ENCODE results near the gene ANK3.

ANK3 gene

DNA sequence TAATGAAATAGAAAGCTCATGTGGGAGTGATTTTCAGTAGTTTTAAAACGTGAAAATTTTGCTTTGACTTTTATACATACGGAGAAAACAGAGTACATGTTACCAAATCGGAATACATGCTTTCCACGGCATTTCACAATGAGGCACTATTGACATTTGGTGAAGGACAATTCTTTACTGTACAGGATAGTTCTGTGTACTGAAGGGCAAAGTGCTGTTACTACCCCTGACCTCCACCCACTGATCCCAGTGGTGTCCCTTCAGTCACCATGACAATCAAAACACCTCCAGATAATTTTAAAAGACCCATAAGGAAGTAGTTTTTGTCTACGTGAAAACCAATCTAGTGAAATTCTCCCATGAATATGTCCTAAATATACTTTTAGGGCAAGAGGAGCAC lies 33.1 kb upstream of the ANK3 start:
- Mint-ChIP-seq H3K9me3 (no peaks in the 10 kb centered on the region), H3K4me3 (no peak overlapping the region), H3K36me3 (no peaks in the 10 kb centered on the region), H3K4me1 (no peaks in the 10 kb centered on the region), H3K27me3 (no peaks in the 10 kb centered on the region), H3K27ac (no peak overlapping the region)
- CTCF ChIA-PET, result no interaction called here
- DNase-seq, result no peak

DNA sequence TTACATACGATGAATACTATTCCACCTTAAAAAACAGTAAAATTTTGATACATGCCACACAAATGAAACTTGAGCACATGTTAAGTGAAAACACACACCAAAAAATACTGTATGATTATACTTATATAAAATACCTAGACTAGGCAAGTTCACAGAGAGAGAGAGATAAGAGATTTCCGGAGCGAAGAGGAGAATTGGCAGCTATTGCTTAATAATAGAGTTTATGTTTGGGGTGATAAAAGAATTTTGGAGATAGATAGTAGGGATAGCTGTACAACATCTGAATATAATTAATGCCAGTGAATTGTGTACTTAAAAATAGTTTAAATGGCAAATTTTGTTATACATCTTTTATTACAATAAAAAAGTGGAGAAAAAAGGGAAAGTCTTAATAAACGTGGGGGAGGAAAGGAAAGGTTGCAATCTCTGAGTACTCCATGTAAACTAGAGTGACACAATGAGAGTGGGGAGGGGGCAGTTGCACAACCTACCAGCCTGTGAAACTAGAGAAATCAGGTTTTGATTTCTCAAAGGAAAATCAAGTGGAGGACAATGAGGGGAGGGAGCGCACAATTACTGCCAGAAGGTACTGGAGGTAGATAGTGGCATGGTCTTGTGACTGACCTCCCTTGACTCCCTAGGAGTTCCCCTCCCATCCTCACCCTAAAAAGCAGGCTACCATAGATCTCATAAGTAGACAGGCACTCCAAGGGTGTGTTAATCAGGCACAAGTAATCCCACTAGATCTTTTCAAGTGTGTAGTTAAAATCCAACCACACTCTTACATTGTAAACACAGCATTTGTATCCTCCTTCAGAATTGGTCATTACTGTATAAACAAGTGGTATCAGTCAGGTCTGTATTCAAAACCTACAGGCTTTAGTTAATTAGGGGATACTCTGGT lies 31.6 kb upstream of the ANK3 start:
- CTCF ChIA-PET, result no interaction called here
- Mint-ChIP-seq H3K4me1 (no peaks in the 10 kb centered on the region), H3K4me3 (no peak overlapping the region), H3K27me3 (no peaks in the 10 kb centered on the region), H3K36me3 (no peaks in the 10 kb centered on the region), H3K9me3 (no peaks in the 10 kb centered on the region), H3K27ac (no peak overlapping the region)
- no peak for DNase-seq

DNA sequence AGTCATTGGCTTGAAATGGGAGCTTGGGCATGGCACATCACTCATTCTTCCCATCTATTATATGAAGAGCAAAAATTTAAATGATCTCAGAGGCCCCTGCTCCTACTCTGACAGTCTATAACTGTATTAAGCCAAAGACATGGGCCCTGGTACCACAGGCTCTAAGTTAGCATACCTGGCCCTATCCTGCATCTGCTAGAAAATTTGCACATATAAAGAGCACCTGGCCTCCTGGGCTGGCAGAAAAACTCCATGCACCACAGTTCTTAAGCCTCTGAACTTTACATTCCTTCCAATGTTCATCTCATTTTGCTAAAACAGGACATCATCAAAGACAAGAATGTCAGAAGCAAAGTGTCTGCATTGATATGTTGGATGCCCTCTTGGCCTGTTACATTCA lies 29.6 kb upstream of the ANK3 start:
- Mint-ChIP-seq H3K27me3 (no peaks in the 10 kb centered on the region), H3K27ac (no peak overlapping the region)
- CTCF ChIA-PET, result no interaction called here

DNA sequence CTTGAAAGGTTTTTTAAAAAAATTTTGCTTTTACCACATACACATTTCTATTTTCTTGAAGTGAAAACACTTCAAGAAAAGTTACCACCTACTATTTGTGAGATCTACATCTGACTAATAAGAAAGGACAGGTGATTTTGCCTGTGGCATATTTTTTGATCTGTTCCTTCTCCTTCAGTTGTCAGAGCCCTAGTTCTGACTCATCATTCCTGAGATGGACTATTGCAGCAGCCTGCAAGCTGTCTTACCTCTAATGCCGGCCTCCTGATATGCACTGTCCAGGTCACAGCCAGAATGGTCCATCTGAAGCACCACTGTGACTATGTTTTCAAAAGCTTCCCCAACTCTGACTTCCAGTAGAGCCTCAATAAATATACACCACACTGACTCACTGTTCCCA lies 28.2 kb upstream of the ANK3 start:
- Mint-ChIP-seq H3K36me3 (no peaks in the 10 kb centered on the region), H3K9me3 (no peaks in the 10 kb centered on the region), H3K4me3 (no peak overlapping the region), H3K27me3 (no peaks in the 10 kb centered on the region), H3K27ac (no peak overlapping the region), H3K4me1 (no peaks in the 10 kb centered on the region)
- DNase-seq, result no peak
- CTCF ChIA-PET, result no interaction called here

More for the DNA sequence above, 29.6 kb upstream of the ANK3 start:
- no peaks in the 10 kb centered on the region for H3K36me3 Mint-ChIP-seq
- no peak for DNase-seq
- H3K9me3 Mint-ChIP-seq, result no peaks in the 10 kb centered on the region
- H3K4me1 Mint-ChIP-seq, result no peaks in the 10 kb centered on the region
- no peak overlapping the region for H3K4me3 Mint-ChIP-seq

DNA sequence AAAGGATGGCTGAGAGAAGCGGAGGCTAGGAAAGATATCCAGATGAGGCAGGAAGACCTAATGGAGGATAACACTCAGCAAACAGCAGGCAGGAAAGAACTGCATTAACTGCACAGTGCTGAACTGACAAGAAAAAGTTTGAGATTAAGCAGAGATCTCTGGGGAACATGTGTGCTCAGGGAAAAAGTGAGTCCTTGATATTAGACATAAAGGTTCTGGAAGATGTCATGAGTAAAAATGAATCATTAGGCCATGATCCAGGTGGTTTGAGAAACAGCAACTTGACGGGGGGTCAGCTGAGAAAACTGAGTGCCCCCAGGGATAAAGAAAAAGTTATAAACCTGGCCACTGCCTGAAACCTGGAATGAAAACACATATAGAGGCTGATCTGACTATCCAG lies 27.3 kb upstream of the ANK3 start:
- CTCF ChIA-PET, result no interaction called here
- Mint-ChIP-seq H3K9me3 (no peaks in the 10 kb centered on the region), H3K27ac (no peak overlapping the region), H3K36me3 (no peaks in the 10 kb centered on the region), H3K4me3 (no peak overlapping the region), H3K4me1 (no peaks in the 10 kb centered on the region), H3K27me3 (no peaks in the 10 kb centered on the region)
- no peak for DNase-seq

DNA sequence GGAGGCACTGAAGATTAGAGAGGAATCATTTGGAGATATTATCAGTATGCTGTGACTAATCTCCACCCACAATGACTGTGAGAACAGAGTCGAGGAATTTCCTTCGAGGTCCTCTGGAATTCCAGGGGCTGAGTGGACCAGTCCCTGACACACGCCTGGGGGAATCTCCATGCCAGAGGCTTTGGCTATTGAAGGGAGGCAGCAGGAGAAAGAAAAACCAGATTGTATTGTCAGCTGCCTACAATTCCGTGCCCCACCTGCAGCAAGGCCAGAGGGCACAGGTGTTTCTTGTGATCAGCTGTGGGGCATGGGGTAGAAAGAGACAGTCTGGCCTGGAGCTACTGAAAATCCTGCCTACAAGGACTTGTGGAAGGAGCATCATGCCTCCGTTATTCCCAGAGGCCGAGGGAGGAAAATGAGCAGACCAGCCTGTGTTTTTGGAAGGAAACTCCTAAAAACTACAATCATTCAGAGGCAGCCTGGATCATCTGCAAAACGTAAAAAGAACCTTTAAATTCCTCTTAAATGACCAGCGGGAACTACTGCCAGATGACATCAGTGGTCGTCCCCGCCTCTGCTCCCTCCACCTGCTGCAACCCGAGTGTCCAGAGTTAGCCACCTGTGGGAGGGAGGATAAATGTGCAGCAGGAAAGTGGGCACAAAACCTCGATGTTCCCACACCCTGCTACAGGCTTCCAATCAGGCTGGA lies 25.4 kb upstream of the ANK3 start:
- H3K36me3 Mint-ChIP-seq, result no peaks in the 10 kb centered on the region
- no peaks in the 10 kb centered on the region for H3K27me3 Mint-ChIP-seq
- DNase-seq, result no peak
- H3K4me3 Mint-ChIP-seq, result no peak overlapping the region
- H3K9me3 Mint-ChIP-seq, result no peaks in the 10 kb centered on the region
- H3K4me1 Mint-ChIP-seq, result no peaks in the 10 kb centered on the region
- CTCF ChIA-PET, result no interaction called here
- no peak overlapping the region for H3K27ac Mint-ChIP-seq

DNA sequence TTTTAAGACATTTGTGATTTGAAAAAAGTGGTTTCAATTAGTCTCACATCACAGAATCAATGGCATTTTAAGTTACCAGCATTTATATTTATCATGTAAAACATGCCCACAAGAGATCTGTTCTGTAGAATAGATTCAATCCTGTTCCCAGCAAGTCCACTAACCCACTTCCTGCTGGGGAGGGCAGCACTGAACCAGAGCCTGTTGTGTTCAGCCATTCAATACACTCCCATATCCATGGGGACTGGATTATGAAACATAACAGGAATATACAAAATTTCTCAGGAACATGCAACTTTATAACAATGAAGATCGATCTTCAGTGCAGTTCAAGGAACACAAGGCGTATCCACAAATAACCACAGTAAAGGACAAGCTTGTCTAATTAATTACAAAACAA lies 24.4 kb upstream of the ANK3 start:
- Mint-ChIP-seq H3K27me3 (no peaks in the 10 kb centered on the region), H3K27ac (no peak overlapping the region), H3K36me3 (no peaks in the 10 kb centered on the region), H3K4me3 (no peak overlapping the region), H3K4me1 (no peaks in the 10 kb centered on the region), H3K9me3 (no peaks in the 10 kb centered on the region)
- CTCF ChIA-PET, result no interaction called here
- DNase-seq, result no peak

DNA sequence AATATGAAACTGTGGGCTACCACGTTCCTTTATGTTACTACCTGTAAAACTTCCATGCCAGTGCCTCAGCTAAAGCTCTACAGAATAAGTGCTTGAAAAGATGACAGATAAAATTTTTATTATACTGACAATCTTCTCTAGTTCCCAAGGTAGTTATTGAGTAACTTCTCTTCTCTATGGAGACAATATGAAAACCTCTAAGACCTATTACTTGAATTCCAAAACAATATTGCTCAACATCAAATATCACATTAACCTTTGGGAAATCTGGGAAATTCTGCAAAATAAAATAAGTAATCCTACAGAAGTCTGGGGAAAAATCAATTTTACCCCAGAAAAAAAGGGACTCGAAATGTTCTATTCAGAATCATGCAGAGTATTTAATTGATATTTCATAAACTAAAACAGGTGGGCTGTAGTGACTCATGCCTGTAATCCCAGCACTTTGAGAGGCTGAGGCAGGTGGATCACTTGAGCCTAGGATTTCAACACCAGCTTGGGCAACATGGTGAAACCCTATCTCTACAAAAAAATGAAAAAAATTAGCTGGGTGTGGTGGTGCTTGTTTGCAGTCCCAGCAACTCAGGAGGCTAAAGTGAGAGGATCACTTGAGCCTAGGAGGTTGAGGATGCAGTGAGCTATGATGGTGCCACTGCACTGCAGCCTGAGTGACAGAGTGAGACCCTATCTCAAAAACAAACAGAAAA lies 23.8 kb upstream of the ANK3 start:
- CTCF ChIA-PET, result no interaction called here
- Mint-ChIP-seq H3K27ac (no peak overlapping the region), H3K4me1 (no peaks in the 10 kb centered on the region), H3K4me3 (no peak overlapping the region), H3K36me3 (no peaks in the 10 kb centered on the region), H3K27me3 (no peaks in the 10 kb centered on the region), H3K9me3 (no peaks in the 10 kb centered on the region)
- no peak for DNase-seq

DNA sequence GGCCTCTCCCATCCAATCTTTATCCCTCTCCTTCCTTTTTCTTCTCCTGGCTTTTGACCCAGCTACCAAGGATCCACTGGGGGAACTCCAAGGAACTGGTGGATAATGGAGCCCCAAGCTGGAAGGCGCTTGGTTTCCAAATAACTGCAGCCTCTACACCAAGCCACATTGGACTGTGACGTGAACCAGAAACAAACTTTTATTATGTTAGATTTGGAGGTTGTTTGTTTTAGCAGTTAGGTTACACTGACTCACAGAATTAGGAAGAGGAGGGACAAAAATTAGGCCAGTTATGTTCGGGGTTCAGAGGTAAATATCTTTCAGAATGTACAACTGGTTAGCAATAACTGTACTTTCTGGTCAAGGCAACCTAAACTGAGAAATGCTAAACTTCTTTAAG lies 21.3 kb upstream of the ANK3 start:
- Mint-ChIP-seq H3K4me3 (no peak overlapping the region), H3K36me3 (no peaks in the 10 kb centered on the region), H3K9me3 (no peaks in the 10 kb centered on the region), H3K27ac (no peak overlapping the region), H3K4me1 (no peaks in the 10 kb centered on the region), H3K27me3 (no peaks in the 10 kb centered on the region)
- CTCF ChIA-PET, result no interaction called here
- no peak for DNase-seq

DNA sequence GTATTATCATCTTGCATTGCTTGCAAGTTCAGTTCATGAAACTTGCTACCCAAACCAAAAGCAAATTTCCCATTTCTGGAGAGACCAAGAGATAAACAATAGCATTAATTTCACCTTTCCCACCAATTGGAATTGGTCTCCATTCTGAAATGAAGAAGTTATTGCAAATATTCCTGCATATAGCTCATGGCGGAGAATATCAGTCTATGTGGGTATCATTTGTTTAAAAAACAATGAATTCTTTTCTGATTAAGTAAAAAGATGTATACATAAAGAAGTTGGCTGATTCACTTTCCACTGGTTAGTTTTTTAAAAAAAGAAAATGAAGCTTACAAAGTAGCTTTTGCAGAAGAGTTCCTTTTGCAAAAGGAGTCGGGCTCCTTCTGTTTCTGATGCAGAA lies 19.5 kb upstream of the ANK3 start:
- Mint-ChIP-seq H3K27me3 (no peaks in the 10 kb centered on the region), H3K4me3 (no peak overlapping the region), H3K4me1 (no peaks in the 10 kb centered on the region), H3K36me3 (no peaks in the 10 kb centered on the region), H3K9me3 (no peaks in the 10 kb centered on the region), H3K27ac (no peak overlapping the region)
- no peak for DNase-seq
- CTCF ChIA-PET, result interaction anchor here (1.0 kb wide), 1 partner anchor 28 kb away, joined by 4 read pairs; no protein-coding TSS in a partner anchor

DNA sequence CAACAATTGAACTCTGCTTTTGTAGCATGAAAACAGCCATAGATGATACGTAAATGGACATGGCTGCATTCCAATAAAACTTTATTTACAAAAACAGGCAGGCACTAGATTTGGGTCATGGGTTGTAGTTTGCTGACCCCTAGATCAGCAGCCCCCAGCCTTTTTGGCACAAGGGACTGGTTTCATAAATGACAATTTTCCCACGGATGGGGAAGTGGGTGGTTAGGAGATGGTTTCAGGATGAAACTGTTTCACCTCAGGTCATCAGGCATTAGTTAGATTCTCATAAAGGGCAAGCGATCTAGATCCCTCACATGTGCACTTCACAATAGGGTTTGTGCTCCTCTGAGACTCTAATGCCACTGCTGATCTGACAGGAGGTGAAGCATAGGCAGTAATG lies 16.5 kb upstream of the ANK3 start:
- no peak overlapping the region for H3K4me3 Mint-ChIP-seq
- H3K9me3 Mint-ChIP-seq, result no peaks in the 10 kb centered on the region
- no peaks in the 10 kb centered on the region for H3K27me3 Mint-ChIP-seq
- DNase-seq, result no peak
- H3K27ac Mint-ChIP-seq, result no peak overlapping the region
- no peaks in the 10 kb centered on the region for H3K4me1 Mint-ChIP-seq
- no peaks in the 10 kb centered on the region for H3K36me3 Mint-ChIP-seq
- CTCF ChIA-PET, result no interaction called here

DNA sequence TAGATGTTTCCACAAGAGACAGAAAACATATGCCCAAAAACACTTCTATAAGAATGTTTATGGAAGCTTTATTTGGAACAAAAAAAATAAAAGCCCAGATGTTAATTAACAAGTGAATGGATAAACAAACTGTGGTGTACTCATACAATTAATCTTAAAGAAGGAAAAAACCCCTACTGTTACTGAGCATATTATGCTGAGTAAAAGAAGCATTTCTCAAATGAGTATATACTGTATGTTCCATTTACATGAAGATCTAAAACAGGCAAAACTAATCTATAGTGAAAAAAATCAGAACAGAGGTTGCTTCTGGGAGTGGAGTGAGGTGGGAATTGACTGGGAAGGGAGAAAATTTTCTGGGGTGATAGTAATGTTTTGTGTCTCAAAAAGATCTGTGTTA lies 15.5 kb upstream of the ANK3 start:
- no peak overlapping the region for H3K27ac Mint-ChIP-seq
- no peaks in the 10 kb centered on the region for H3K4me1 Mint-ChIP-seq
- H3K27me3 Mint-ChIP-seq, result no peaks in the 10 kb centered on the region
- H3K36me3 Mint-ChIP-seq, result no peaks in the 10 kb centered on the region
- no peaks in the 10 kb centered on the region for H3K9me3 Mint-ChIP-seq
- CTCF ChIA-PET, result no interaction called here
- DNase-seq, result no peak
- H3K4me3 Mint-ChIP-seq, result no peak overlapping the region

DNA sequence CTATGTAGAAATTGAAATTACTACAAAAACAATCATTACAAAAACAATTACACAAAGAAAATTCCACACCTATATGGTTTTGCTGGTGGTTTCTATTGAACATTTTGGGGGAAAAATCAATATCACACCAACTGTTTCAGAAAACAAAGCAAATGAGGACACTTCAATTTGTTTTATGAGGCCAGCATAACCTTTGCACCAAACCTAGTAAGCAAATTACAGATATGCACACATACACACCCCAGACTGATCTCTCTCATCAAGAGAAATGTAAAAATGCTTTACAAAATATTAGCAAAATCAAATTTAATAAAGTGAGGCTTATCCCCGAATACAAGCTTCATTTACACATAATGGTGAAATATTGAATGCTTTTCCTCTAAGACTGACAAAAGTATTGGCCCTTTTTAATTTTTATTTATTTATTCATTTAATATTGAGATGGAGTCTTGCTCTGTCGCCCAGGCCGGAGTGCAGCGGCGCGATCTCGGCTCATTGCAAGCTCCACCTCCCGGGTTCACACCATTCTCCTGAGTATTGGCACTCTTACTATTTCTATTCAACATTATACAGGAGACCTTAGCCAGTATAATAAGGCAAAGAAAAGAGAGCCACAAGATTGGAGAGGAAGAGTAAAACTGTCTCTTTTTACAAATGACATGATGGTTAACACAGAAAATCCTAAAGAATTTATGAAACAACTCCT lies 13.6 kb upstream of the ANK3 start:
- no peak overlapping the region for H3K27ac Mint-ChIP-seq
- CTCF ChIA-PET, result no interaction called here
- no peaks in the 10 kb centered on the region for H3K4me1 Mint-ChIP-seq
- H3K9me3 Mint-ChIP-seq, result no peaks in the 10 kb centered on the region
- no peaks in the 10 kb centered on the region for H3K27me3 Mint-ChIP-seq
- DNase-seq, result no peak
- no peak overlapping the region for H3K4me3 Mint-ChIP-seq
- H3K36me3 Mint-ChIP-seq, result no peaks in the 10 kb centered on the region

DNA sequence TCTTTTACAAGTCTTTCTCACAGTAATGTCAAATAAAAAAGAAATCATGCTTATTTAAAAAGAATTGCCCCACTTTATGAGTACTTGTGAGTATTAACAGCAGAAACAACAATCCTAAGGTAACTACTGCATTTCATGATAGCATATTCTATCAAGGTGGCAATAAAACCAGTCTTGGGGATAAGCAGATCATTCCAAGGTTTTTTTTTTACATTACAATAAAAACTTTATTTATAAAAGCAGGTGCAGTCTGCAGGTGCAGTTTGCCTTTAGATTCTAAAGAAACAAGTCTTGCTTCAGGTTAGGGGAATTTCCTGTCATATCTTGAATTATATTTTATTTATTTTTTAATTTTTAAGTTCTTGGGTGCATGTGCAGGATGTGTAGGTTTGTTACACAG lies 10.7 kb upstream of the ANK3 start:
- CTCF ChIA-PET, result no interaction called here
- H3K27me3 Mint-ChIP-seq, result no peaks in the 10 kb centered on the region
- H3K36me3 Mint-ChIP-seq, result no peaks in the 10 kb centered on the region
- H3K4me1 Mint-ChIP-seq, result no peaks in the 10 kb centered on the region
- no peak for DNase-seq
- no peak overlapping the region for H3K4me3 Mint-ChIP-seq
- no peak overlapping the region for H3K27ac Mint-ChIP-seq
- H3K9me3 Mint-ChIP-seq, result no peaks in the 10 kb centered on the region

All from activated naive CD4-positive, alpha-beta T cell treated with anti-CD3 and anti-CD28 coated beads, Interleukin-2, amount 10 ng/mL, durations not matched to agents 7 days and 5 days (primary cell).